Brain microvascular endothelial cell (primary cell): ENCODE data around the gene CEP41.

ENCODE experiments used
- DNase-seq: peaks from one replicate; pipeline ENCODE4 v3.0.0-alpha.2; 2020
- H3K27ac ChIP-seq: fragments of 250-450 bp; sonication (Bioruptor Pico); 2 replicates; pipeline ENCODE4 v1.5.1; 2020; ENCODE audit warnings: mild to moderate bottlenecking, moderate library complexity
- H3K27me3 ChIP-seq: fragments of 250-450 bp; sonication (Bioruptor Pico); replicated peaks from 2 replicates; pipeline ENCODE4 v1.5.1; 2020; ENCODE audit warnings: mild to moderate bottlenecking
- H3K36me3 ChIP-seq: fragments of 250-450 bp; sonication (Bioruptor Pico); replicated peaks from 2 replicates; pipeline ENCODE4 v1.5.1; 2020; ENCODE audit warnings: mild to moderate bottlenecking
- H3K4me3 ChIP-seq: 2 replicates; pipeline ENCODE4 v1.5.1; 2011; ENCODE audit warnings: low read depth, mild to moderate bottlenecking, control low read depth, low read length, moderate library complexity
- in situ Hi-C: cut with HindIII; loops from 2 replicates; pipeline ENCODE4 v1.10.0; 2017; ENCODE audit warnings: low sequenced_read_pairs, low pct_ligation_motif_present
- TF ChIP-seq, protein P1 (sequence below): IDR thresholded peaks from 2 replicates; pipeline ENCODE4 v1.5.1; 2011; ENCODE audit warnings: low read depth, mild to moderate bottlenecking, moderate library complexity, low read length, control low read depth, inconsistent platforms; ENCODE audit errors: missing control alignments

Gene CEP41

DNA sequence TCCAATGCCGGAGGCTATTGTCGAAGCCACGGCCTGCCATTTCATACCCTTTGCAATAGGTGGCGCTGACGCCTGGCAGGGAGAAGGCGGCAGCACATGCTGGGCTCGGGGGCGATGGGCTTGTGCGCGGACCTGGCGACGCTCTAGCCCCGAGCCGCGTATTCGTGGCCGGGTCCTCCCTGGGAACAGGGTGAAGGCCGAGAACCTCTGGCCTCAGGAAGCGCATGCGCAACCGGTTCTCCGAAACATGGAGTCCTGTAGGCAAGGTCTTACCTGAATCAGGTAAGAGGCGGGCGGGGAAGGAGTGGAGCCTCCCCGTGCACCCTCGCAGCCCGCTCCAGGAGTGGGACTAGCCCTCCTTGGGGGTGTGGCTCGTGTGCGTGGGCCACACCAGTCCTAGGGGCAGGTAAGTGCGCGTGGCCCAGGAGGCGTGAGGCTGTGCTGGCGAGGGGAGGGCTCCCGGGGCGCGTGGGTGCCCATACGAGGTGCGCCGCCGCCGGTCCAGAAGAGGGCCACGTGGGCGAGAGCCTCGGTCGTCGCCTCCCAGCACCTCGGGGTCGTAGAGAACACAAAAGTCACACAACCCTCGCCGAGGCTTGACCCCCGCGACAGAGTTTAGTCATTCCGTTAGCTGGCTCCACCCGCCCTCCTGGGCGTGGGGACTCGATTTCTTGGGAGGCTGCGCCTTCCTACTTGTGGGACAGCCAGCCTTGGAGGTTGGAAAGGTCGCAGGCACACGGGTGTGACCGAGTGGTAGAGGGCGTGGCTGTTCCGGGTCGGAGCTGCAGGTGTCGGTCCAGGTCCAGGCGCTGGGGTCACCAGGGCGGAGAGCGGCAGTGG is 45.5 kb upstream of the CEP41 start:
- H3K4me3 ChIP-seq, result peak overlapping the region; percentile 47
- in situ Hi-C loops, result no loop called here

GRCh38 chr7:130485734-130486113 is 44.9 kb upstream of the CEP41 start:
- DNase-seq, result no peak
- in situ Hi-C loops, result no loop called here
- Histone ChIP-seq H3K36me3 (no peaks in the 10 kb centered on the region), H3K4me3 (peak overlapping the region; percentile 47), H3K27me3 (no peaks in the 10 kb centered on the region), H3K27ac (no peak overlapping the region)
- TF ChIP-seq, protein P1, sequence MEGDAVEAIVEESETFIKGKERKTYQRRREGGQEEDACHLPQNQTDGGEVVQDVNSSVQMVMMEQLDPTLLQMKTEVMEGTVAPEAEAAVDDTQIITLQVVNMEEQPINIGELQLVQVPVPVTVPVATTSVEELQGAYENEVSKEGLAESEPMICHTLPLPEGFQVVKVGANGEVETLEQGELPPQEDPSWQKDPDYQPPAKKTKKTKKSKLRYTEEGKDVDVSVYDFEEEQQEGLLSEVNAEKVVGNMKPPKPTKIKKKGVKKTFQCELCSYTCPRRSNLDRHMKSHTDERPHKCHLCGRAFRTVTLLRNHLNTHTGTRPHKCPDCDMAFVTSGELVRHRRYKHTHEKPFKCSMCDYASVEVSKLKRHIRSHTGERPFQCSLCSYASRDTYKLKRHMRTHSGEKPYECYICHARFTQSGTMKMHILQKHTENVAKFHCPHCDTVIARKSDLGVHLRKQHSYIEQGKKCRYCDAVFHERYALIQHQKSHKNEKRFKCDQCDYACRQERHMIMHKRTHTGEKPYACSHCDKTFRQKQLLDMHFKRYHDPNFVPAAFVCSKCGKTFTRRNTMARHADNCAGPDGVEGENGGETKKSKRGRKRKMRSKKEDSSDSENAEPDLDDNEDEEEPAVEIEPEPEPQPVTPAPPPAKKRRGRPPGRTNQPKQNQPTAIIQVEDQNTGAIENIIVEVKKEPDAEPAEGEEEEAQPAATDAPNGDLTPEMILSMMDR, result no peak

More for the DNA sequence above, 45.5 kb upstream of the CEP41 start:
- TF ChIP-seq, protein P1, result peak; percentile 87
- no peak for DNase-seq
- Histone ChIP-seq H3K27ac (no peak overlapping the region), H3K27me3 (no peaks in the 10 kb centered on the region), H3K36me3 (no peaks in the 10 kb centered on the region)

GRCh38 chr7:130483031-130483430 is 42.2 kb upstream of the CEP41 start:
- Histone ChIP-seq H3K4me3 (no peak overlapping the region), H3K27me3 (no peaks in the 10 kb centered on the region), H3K36me3 (no peaks in the 10 kb centered on the region), H3K27ac (no peak overlapping the region)
- DNase-seq, result no peak
- in situ Hi-C loops, result no loop called here
- TF ChIP-seq, protein P1, result no peak

- TF ChIP-seq, protein P1, result no peak
- H3K4me3 ChIP-seq, result no peak overlapping the region
- no peaks in the 10 kb centered on the region for H3K27me3 ChIP-seq
- no peak overlapping the region for H3K27ac ChIP-seq
- no peaks in the 10 kb centered on the region for H3K36me3 ChIP-seq
- in situ Hi-C loops, result no loop called here
- DNase-seq, result no peak
These were observed 41.1 kb upstream of the CEP41 start for GRCh38 chr7:130481898-130482297.

GRCh38 chr7:130479716-130480400 is 39.0 kb upstream of the CEP41 start:
- TF ChIP-seq, protein P1, result no peak
- DNase-seq, result no peak
- Histone ChIP-seq H3K4me3 (no peak overlapping the region), H3K27ac (no peak overlapping the region), H3K36me3 (no peaks in the 10 kb centered on the region), H3K27me3 (no peaks in the 10 kb centered on the region)
- in situ Hi-C loops, result no loop called here
